NCI-H345 (cell line): ENCODE results near the gene THUMPD2.
A peak's percentile ranks its signal among the peaks of the same experiment; 100 is the strongest.

Experiments
- DNase-seq: peaks from one replicate; lab custom pipeline; 2025; lab: John Stamatoyannopoulos, UW

The THUMPD2 gene

DNA sequence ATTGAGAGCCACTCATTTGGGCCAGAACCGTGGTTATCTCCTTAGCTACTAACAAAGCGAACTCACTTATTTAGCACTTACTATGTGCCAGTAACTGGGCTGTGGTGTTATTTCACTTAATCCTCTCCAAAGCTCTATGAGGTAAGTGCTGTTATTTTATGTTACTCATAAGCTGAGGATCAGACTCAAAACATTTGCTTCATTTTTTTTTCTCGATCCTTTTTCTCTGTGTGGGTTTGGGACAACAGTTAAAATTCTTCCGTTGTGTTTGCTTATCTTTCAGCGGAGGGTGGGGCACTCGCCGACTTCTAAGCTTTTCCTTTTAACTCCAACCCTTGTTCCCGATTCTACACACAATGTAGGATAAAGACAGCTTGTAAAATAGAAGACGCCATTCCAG is 60.6 kb downstream of the THUMPD2 start:
- DNase-seq = no peak

DNA sequence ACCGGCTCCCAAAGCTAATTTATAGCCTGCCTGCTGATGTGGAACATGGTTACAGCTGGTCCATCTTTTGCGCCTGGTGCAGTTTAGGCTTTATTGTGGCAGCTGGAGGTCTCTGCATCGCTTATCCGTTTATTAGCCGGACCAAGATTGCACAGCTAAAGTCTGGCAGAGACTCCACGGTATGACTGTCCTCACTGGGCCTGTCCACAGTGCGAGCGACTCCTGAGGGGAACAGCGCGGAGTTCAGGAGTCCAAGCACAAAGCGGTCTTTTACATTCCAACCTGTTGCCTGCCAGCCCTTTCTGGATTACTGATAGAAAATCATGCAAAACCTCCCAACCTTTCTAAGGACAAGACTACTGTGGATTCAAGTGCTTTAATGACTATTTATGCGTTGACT is 62.0 kb downstream of the THUMPD2 start:
- no peak for DNase-seq

DNA sequence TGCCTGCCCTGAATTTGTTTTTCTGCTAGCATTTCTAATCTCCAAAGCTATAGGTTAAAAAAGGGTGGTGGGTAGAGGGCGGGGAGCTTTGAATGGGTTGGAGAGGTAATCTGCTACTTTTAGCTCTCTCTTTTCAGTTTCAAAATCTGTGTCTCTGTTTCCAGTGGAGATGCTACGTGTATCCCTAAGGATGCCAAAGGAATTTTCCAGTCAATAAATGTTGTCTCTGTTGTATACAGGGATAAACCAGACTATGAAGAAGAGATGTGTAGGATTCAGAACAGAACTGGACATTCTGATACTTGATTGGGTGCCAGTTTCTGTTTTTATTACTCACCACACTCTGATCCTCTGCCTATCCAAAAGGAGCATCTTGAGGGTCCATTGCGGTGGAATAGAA is 63.2 kb downstream of the THUMPD2 start:
- DNase-seq = no peak

DNA sequence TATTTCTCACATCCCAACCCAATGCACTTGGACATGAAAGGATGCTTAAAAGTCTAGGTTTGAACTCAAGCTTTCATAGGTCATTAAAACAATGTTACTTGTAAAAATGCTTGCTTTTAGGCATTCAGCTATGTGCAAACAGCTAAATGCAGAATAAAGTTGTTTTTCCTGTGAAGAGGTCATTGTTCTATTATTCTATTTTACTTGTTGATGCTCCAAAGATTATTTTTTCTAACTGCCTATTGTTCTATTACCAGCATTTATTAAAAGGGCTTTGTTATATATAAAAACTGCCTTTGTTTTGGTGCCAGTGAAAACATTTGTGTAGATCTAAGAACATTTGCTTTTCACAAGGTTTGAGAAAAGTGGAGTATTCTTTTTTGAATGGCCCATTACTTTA is 64.0 kb downstream of the THUMPD2 start:
- DNase-seq = no peak

DNA sequence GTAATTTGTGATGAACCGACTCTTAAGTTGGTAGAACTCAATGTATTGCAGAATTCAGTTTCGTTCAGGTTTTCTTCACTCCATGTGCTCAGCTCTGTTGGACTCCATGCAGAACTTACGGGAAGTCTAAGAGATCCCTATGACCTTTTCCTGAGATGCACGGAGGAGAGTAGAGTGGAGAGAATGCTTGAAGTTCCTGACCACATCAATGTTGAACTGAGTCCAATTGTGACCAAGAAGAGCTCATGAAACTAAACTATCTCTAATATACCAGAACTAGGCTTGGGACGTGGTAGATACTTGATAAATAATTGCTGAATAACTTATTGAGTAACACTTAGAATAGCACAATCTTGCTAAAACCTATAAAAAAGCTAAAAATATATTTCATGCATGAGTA is 66.1 kb downstream of the THUMPD2 start:
- no peak for DNase-seq

DNA sequence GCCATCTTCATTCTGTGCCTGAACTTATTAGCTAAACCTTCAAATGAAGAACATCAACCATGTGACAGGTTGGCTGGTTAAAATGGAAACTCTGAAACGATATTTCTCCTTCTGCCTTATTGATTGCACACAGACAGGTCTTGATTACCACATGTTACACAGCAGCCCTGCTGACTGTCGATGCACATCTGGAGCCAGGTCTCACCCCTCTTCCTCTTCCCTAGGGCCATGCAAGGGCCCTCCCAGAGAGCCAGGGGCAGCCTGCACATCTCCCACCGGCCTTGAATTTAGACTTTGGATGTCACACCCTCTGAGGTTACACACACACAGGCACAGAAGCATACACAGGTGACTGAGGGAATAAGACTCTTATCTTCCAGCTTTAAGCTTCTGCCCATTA is 68.3 kb downstream of the THUMPD2 start:
- DNase-seq = no peak

DNA sequence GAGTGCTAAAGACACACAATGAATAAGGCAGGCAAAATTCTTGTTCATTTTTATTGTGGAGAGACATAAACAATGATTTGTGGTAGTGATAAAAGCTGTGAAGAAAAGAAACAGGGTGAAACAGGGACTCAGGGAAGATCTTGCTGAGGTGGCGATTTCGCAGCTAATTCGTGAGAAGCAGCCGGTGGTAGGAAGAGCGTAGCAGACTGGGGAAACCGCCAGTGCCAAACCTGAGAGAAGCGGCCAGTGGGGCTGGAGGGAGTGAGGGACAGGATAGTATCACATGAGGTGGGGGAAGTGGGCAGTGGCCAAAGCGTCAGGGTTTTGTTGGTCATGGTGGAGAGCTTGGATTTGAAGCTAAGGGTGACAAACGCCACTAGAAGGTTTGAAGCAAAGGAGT is 71.1 kb downstream of the THUMPD2 start:
- DNase-seq = no peak

DNA sequence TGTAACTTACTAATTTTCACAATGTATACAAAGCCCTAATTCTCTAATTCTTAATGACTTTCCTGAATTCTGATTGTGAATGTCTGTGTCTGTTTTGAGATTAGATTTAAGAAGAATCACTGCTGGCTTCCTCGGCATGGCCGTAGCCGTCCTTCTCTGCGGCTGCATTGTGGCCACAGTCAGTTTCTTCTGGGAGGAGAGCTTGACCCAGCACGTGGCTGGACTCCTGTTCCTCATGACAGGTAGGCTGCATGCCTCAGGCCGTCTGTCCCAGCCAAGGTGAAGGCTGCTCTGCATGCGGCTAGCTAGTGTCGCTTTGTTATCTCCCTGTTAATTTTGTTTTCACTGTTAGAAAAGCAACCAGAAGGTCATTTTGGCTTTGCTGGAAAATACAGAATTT is 72.1 kb downstream of the THUMPD2 start:
- DNase-seq = no peak

DNA sequence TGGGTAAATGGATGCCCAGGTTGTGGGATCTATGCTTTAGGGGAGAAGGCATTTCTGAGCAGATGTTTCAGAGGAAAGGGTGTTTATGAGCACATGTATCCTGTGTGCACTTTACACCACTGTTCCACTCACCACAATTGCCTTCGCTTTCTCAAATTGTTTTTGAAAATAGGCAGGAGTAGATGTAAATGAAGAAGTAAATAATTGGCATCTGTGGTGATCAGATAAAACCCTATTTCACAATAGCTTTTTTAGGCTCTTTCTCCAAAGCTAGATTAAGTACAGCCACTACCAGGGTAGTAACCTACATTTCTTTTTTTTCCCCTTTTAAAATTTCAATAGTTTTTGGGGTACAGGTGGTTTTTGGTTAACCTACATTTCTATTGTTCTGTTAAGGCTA is 72.7 kb downstream of the THUMPD2 start:
- no peak for DNase-seq

DNA sequence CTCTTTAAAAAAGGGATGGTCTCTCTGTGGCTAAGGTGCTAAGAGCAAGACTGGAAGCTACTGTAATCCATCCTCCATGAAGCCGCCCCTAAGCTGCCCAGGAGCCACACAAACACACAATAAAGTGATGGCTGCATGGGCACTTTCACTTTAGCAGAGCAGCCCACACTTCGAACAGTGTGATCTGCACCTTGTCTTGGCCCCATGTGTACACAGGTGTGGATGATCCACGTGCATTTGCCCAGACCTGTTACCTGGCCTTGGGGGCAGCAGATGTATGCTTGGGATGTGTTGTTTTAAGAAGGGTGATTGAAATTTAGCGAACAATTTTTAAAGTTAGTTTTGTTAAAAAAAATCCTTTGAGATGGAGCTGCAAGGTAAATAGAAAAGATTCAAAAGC is 73.4 kb downstream of the THUMPD2 start:
- no peak for DNase-seq

DNA sequence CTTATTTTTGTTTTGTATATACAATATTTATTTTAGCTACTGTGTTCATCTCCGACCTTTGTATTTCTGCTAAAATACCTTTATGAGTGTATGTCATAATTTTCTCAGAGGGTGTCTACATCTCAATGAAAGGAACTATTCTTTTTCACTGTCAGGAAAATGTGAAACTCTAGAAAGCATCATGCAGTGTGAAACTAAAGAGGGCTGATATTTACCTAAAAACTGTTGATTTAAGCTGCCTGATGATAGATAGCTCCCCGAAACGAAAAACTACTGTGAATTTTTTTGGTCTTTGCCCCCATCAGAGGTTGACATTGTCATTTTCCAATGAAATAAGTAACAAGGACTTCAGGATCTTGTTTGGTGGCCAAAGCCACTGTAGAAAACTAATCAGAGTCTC is 74.5 kb downstream of the THUMPD2 start:
- DNase-seq = no peak

DNA sequence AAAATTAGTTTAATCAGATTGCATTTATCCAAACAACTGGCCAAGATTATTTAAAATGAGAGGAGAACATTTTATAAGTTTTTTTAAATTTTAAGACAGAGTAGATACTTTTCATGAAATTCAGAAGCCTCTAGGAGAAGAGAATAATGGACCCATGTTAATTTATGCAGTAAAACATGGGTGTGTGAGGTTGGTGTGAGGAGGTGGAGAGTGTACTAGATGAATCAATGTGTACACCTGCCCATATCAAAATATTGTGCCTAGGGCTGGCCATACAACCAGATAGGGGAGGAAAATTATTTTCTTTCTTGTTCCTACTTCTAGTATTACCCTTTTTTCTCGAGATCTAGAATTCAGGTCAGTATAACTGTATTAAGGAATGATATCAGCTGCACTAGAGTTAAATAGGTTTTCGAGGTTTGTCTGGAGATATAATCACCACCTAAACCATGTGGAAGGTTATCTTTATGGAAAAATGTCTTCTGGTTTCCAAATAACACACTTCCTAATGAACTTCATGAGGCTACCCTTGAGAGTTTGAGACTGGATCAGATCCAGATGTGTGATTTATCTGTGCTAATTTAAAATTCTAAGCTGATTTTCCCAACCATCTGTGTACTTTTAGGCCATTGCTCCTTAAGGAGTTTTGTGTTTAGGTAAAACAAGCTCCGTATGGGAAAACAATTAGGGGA is 75.7 kb downstream of the THUMPD2 start:
- no peak for DNase-seq

DNA sequence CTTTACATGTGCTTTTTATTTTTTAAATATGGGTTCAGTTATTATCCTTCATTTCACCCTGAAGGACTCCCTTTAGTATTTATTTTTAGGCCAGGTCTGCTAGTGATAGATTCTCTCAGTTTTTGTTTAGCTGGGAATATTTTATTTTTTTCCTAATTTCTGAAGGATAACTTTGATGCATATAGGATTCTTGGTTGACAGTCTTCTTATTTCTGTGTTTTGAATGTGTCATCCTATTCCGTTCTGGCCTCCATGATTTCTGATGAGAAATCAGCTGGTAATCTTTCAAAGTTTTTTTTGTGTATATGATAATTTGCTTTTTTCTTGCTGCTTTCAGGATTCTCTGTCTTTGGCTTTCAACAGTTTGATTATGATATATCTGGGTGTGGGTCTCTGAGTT is 77.9 kb downstream of the THUMPD2 start:
- DNase-seq = no peak

DNA sequence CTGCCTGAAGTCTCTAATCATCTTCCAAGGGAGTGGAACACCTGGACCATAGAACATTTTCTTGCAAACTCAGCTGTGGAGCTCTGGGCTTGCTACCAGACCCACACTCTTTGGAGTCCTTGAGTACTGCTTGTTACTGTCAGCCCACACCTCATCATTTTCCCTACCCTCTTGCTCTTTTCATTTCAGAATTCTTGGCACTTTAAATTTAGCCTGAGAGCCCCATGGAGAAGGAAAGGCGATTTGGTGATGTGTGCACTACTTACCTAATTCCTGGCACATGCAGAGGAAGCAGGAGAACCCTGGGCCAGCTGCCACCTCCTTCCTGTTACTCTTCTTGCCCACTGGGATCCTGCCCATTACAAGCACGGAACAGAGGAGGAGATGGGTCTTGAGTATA is 81.6 kb downstream of the THUMPD2 start:
- DNase-seq = no peak

DNA sequence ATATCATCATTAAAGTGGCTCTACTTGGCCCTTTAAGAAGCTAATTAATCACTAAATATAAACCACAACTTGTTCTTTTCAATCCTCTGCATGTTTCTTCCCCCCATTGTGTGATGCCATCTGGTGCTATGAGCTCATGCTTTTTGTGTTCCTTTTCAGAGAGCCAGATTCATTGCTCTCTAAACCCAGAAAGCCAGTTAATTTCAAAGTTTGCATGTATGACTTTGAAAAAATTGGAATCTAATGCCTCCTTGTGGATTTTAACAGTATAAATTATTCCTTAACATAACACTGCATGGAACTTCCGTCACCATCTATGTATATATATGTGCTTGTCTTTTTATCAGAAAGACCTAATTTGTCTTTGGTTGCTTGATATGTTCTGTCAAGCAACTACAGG is 82.2 kb downstream of the THUMPD2 start:
- DNase-seq = peak; percentile 18

DNA sequence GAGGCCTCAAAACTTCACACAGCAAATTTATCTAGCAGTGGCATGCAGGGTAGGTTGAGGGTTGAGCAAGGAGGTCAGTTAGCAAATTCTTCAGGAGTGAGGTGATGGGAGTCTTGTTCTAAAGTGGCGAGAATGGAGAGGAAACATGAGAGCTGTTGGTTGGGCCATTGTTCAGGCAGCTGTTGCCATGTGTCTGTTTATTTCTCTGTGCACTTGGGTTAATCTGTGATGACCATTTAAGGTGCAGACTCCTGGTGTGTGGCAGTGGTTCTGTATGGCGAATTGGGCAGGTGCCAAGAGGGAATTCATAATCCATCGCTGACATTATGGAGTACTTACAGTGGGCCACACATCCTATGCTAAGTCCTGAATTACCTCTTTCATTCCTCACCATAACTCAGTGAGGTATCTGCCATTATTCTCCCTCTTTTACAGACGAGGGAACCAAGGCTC is 82.9 kb downstream of the THUMPD2 start:
- peak; percentile 90 for DNase-seq

DNA sequence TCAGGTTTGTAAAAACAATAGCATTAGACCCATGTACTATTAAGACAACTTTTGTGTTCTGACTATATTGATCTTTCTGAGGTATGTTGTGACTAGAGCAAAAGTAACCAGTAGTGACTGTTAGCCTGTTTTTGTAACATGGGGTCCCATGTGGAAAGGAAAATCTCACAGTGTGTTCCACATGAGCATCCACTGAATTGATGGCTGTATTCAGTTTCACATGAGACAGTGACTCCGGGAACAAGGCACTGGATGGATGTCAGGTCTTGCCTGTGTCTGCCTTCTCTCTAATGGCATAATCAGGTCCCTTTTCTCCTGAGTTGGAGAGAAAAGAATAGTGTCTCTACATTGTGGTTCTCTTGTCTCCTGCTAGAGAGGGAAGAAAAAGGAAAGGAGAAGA is 85.8 kb downstream of the THUMPD2 start:
- no peak for DNase-seq

DNA sequence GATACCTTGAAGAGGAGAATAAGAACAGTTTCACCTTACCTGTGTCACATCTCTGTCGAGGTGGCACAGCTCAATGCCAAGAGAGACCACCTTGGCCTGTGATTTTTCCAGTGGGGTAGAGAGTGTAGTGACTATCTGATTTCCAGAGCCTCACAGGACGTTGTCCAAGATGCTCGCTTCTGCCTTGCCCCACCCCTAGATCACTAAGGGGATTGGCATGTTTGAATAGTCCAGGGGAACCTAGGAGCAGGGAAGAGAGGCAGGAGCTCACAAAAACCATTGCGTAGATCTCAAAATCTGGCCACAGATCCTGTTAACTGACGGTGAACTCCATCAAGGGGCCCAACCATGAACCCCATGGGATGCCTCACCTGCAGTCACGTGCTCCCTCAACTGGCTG is 89.2 kb downstream of the THUMPD2 start:
- no peak for DNase-seq

DNA sequence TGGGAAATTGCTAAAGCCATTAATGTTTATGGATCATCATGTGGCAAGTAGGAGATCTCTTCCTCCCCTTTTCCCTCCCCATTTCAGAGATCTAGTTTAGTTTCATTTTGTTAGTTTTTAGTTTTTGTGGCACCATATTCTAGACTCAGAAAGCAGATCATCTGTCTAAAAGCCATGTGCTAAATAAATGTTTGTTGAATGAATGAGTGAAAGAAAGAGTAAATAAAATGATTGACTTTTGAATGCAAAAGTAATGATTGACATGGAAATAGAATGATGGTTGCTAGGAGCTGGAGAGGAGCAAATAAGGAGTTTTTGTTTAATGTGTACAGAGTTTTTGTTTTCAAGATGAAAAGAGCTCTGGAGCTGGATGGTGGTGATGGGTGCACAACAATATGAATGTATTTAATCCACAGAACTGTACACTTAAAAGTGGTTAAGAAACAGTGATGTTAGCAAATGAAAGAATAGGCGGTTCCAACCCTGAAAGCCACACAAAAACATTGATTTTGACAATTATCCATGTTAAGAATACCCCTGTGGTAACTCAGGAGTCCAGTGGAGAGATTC is 89.7 kb downstream of the THUMPD2 start:
- peak; percentile 67 for DNase-seq

DNA sequence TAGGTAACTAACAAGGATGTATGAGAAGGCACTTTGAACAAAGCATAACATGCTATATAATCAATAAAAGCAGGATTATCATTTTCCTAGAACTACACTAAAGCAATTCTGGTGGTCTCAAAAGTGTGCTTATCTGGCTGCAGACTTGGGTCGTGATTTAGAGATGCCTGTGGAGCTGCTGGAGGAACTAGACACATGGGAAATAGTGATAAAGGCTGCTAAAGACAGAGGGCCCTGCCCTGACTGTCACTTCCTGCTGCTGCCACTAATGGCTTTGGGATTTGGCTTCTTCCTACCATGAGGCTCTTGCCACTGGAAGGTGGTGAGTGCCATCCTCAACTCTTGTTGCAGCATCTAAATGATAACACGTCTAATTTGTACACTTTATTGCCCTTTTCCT is 90.9 kb downstream of the THUMPD2 start:
- peak; percentile 21 for DNase-seq

DNA sequence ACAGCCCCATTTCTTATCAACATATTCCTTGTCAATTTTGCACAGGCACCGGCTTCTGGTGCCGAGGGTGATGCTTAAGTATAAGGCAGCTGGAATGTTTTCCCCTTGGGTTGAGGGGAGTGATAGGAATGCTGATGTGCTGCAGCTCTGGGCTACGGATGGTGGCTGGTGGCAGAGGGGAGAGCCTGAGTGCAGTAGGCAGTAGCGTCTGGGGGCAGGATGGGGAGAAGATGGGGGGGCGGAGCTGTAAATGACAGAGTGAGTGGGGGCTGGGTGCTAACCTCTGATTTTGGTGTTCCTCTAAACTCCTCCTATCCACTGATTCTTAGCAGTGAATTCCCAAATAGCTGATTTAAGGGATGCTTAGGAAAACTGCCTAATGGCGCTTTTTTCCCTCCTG is 92.6 kb downstream of the THUMPD2 start:
- DNase-seq = no peak
